Loucy (cell line): Measurements from ENCODE around the gene CRABP2.

Source experiments
- H2AFZ ChIP-seq: fragments of 200-600 bp; sonication (generic); 2 replicates; pipeline ENCODE4 v1.6.0; 2016; ENCODE audit warnings: antibody characterized with exemption, mild to moderate bottlenecking, low read length, moderate library complexity
- H3F3A ChIP-seq: fragments of 200-600 bp; 2 replicates; pipeline ENCODE4 v1.6.0; 2016; ENCODE audit warnings: antibody characterized with exemption, low read depth, mild to moderate bottlenecking
- H3K27me3 ChIP-seq: fragments of 200-600 bp; sonication (generic); 2 replicates; pipeline ENCODE4 v1.6.1; 2014; ENCODE audit warnings: low read length, mild to moderate bottlenecking; ENCODE audit not compliant: insufficient read depth, poor library complexity, severe bottlenecking
- H3K36me3 ChIP-seq: fragments of 200-600 bp; sonication (generic); 2 replicates; pipeline ENCODE4 v1.6.1; 2016; ENCODE audit warnings: low read length; ENCODE audit not compliant: insufficient read depth
- H3K4me1 ChIP-seq: fragments of 200-600 bp; sonication (generic); 2 replicates; pipeline ENCODE4 v1.5.1; 2014; ENCODE audit warnings: low read length, mild to moderate bottlenecking; ENCODE audit not compliant: insufficient read depth, poor library complexity, severe bottlenecking
- H3K4me2 ChIP-seq: fragments of 200-600 bp; sonication (generic); 2 replicates; pipeline ENCODE4 v1.6.0; 2014; ENCODE audit warnings: antibody characterized with exemption, low read length, low read depth, mild to moderate bottlenecking; ENCODE audit not compliant: poor library complexity, severe bottlenecking
- H3K4me3 ChIP-seq: fragments of 200-600 bp; sonication (generic); 2 replicates; pipeline ENCODE4 v1.5.1; 2014; ENCODE audit warnings: low read length, mild to moderate bottlenecking, mixed read lengths; ENCODE audit not compliant: poor library complexity, severe bottlenecking
- H3K79me2 ChIP-seq: fragments of 200-600 bp; sonication (generic); 2 replicates; pipeline ENCODE4 v1.6.1; 2014; ENCODE audit warnings: low read length; ENCODE audit not compliant: insufficient read depth
- H3K9ac ChIP-seq: fragments of 200-600 bp; sonication (generic); 2 replicates; pipeline ENCODE4 v1.6.0; 2014; ENCODE audit warnings: mild to moderate bottlenecking, low read depth, low read length, moderate library complexity; ENCODE audit not compliant: poor library complexity, severe bottlenecking
- H3K9me2 ChIP-seq: fragments of 200-600 bp; sonication (generic); replicated peaks from 2 replicates; pipeline ENCODE4 v1.6.1; 2016; ENCODE audit warnings: low read depth, low read length, mixed read lengths
- H3K9me3 ChIP-seq: fragments of 200-600 bp; sonication (generic); 2 replicates; pipeline ENCODE4 v1.6.1; 2014; ENCODE audit warnings: mild to moderate bottlenecking, antibody characterized with exemption, low read length, low read depth; ENCODE audit not compliant: insufficient read depth
- H4K20me1 ChIP-seq: fragments of 200-600 bp; sonication (generic); 2 replicates; pipeline ENCODE4 v1.6.0; 2014; ENCODE audit warnings: antibody characterized with exemption, low read length, mild to moderate bottlenecking; ENCODE audit not compliant: insufficient read depth, poor library complexity, severe bottlenecking
- EZH2phosphoT487 ChIP-seq: fragments of 200-600 bp; IDR thresholded peaks from 2 replicates; pipeline ENCODE4 v1.6.1; 2018; ENCODE audit warnings: antibody characterized with exemption, mild to moderate bottlenecking, moderate library complexity, borderline replicate concordance
- TF ChIP-seq, protein P1 (sequence below): fragments of 200-600 bp; sonication (generic); conservative IDR thresholded peaks from 2 replicates; pipeline ENCODE4 v1.5.1; 2014; ENCODE audit warnings: mild to moderate bottlenecking, antibody characterized with exemption, low read length

The CRABP2 gene

DNA sequence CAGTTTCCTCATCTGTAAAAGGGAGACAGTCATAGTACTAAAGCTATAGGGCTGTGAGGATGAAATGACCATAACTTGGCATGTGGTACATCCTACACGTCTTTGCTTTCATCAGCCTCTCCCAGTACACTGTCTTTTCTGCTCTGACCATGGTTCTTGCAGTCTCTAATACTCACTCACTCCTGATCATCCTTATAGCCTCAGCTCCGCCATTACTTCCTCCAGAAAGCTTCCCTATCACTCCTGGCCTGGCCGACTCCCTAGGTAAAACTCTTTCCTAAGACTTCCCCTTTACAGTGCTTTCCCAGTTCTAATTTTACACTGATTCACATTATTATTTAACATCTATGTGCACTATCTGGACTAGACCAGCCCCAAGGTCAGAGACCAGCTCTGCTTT is 40.5 kb upstream of the CRABP2 start:
- Histone ChIP-seq H3K27me3 (peaks cover 4% of the 10 kb centered on the region), H2AFZ (no peak overlapping the region), H3K4me3 (peak overlapping the region; percentile 90), H3K9me3 (no peaks in the 10 kb centered on the region), H3K79me2 (peaks cover 77% of the 10 kb centered on the region), H3K4me2 (peak overlapping the region; percentile 99), H4K20me1 (peaks cover 55% of the 10 kb centered on the region), H3K9ac (peak overlapping the region; percentile 77), H3K4me1 (peaks cover 35% of the 10 kb centered on the region), H3K36me3 (peaks cover 37% of the 10 kb centered on the region; the same call in 1 of the 2 replicates), H3K9me2 (no peaks in the 10 kb centered on the region), H3F3A (peaks cover 19% of the 10 kb centered on the region; the same call in 1 of the 2 replicates)
- TF ChIP-seq, protein P1, sequence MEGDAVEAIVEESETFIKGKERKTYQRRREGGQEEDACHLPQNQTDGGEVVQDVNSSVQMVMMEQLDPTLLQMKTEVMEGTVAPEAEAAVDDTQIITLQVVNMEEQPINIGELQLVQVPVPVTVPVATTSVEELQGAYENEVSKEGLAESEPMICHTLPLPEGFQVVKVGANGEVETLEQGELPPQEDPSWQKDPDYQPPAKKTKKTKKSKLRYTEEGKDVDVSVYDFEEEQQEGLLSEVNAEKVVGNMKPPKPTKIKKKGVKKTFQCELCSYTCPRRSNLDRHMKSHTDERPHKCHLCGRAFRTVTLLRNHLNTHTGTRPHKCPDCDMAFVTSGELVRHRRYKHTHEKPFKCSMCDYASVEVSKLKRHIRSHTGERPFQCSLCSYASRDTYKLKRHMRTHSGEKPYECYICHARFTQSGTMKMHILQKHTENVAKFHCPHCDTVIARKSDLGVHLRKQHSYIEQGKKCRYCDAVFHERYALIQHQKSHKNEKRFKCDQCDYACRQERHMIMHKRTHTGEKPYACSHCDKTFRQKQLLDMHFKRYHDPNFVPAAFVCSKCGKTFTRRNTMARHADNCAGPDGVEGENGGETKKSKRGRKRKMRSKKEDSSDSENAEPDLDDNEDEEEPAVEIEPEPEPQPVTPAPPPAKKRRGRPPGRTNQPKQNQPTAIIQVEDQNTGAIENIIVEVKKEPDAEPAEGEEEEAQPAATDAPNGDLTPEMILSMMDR: no peak
- TF ChIP-seq EZH2phosphoT487: no peak

DNA sequence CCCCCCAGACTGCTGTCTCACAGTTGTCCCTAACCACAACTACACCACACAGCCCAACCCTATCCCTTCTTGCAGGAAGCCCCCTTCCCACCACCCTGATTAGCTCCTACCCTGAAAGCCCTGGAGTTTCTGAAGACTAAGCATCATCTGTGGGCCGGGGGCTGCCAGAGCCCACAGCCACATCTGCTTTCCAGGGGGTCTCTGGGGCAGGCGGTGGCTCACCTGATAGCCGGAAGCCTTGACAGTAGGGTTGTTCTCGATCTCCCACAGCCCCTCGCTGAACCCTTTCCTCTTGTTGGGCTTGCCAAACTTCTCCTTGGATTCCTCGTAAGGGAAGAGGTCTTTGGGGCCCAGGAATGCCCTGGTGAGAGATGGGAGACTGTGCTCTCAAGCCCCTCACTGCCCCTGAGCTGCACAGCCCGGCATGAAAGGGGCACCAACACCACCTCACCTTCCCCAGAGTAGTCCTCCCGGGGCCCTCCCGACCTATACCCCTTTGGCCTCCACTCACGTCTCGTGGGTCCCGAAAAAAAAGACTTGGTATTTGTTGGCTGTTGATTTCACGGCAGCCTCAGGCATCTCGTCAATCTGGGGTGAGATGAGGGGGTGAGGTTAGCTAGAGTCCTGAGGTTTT is 39.5 kb upstream of the CRABP2 start:
- Histone ChIP-seq H4K20me1 (peaks cover 50% of the 10 kb centered on the region), H3K4me3 (no peak overlapping the region), H3K79me2 (peaks cover 76% of the 10 kb centered on the region), H2AFZ (no peak overlapping the region), H3K9ac (no peak overlapping the region), H3K27me3 (no peaks in the 10 kb centered on the region), H3K9me3 (no peaks in the 10 kb centered on the region), H3K9me2 (no peaks in the 10 kb centered on the region), H3K4me1 (peaks cover 41% of the 10 kb centered on the region), H3K36me3 (peaks cover 37% of the 10 kb centered on the region; the same call in 1 of the 2 replicates), H3K4me2 (peak overlapping the region; percentile 99), H3F3A (peaks cover 19% of the 10 kb centered on the region; the same call in 1 of the 2 replicates)
- TF ChIP-seq, protein P1: no peak
- TF ChIP-seq EZH2phosphoT487: no peak

DNA sequence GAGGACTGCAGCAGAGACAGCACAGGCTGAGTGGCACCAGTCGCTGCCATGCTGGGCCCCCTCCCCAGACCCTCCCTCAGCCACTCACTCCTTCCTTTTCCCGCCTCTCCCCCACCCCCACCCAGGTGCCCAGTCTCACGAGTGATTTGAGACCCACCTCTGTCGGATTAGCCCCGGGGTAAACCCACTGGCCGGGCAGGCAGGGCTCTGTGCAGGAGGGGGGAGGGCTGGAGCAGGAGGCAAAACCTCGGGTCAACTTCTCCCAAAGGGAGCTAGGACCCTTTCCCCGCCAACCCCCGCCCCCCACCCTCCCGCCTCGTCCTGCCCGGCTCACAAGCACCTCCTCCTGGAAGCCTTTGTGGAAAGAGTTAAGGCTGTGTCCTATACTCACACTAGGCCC is 39.0 kb upstream of the CRABP2 start:
- Histone ChIP-seq H3K4me2 (no peak overlapping the region), H3K79me2 (peaks cover 76% of the 10 kb centered on the region), H3K9ac (no peak overlapping the region), H3F3A (peaks cover 19% of the 10 kb centered on the region; the same call in 1 of the 2 replicates), H4K20me1 (peaks cover 49% of the 10 kb centered on the region), H3K36me3 (peaks cover 37% of the 10 kb centered on the region; the same call in 1 of the 2 replicates), H3K9me3 (no peaks in the 10 kb centered on the region), H3K27me3 (no peaks in the 10 kb centered on the region), H3K4me1 (peaks cover 40% of the 10 kb centered on the region), H2AFZ (no peak overlapping the region), H3K9me2 (no peaks in the 10 kb centered on the region), H3K4me3 (no peak overlapping the region)
- TF ChIP-seq, protein P1: no peak
- TF ChIP-seq EZH2phosphoT487: no peak
